ENCODE measurements around the gene ZNF8.

The ZNF8 gene

DNA sequence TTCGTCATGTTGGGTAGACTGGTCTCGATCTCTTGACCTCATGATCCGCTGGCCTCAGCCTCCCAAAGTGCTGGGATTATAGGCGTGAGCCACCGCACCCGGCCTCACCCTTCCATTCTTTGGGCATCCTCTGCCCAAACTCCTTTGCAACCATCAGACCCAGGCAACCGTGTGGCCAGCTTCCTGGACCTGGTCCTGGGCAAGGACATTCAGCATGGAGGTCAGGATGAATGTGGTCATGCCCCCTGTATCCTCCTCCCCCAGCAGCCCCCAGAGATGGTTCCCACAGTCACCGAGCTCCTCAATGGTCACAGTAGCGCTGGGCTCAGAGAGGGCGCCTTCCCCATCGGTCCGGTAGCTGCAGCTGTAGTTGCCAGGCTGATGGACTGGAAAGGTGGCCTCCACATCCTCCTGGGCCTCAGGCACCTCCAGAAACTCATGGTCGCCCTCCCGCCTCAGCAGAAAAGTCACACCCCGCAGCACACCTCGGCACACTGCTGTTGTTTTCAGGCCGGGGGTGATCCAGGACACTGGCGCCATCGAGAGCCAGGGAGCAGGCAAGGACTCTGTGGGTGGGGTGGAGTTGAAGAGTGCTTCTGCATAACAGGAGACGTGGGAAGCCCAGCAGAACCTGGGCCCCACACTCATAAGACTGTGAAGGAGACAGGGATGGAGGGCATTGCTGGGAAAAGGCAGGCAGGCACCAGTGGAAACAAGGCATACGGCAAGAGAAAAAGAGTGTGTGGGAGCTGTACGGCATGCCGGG is 73.4 kb downstream of the ZNF8 start:
- Histone ChIP-seq H3K9ac (ENCODE audit: low read length) (no peak overlapping the region), H3K27ac (ENCODE audit: low read depth, low read length, poor library complexity, severe bottlenecking) (no peak overlapping the region), H3K27me3 (ENCODE audit: insufficient read depth, low read length) (no peaks in the 10 kb centered on the region), H3F3A (ENCODE audit: insufficient read depth, low read length) (no peaks in the 10 kb centered on the region), H3K4me2 (ENCODE audit: low read length) (no peak overlapping the region), H3K4me1 (ENCODE audit: insufficient read depth, low read length, severe bottlenecking) (peaks cover 15% of the 10 kb centered on the region), H3K79me2 (ENCODE audit: insufficient read depth, low read length) (peaks cover 9% of the 10 kb centered on the region), H3K36me3 (ENCODE audit: insufficient read depth, low read length) (no peaks in the 10 kb centered on the region), H3K9me3 (ENCODE audit: low read length) (no peaks in the 10 kb centered on the region), H3K4me3 (ENCODE audit: low read depth, low read length, poor library complexity, severe bottlenecking) (no peak overlapping the region), H2AFZ (ENCODE audit: low read length) (no peak overlapping the region), H4K20me1 (ENCODE audit: insufficient read depth, low read length) (no peaks in the 10 kb centered on the region), H3K9me2 (ENCODE audit: low read depth, low read length) (no peaks in the 10 kb centered on the region)
- TF ChIP-seq CTCF (IDR thresholded peaks at IDR 0.05; ENCODE audit: low read length) (no peak), EZH2 (IDR thresholded peaks at IDR 0.05; ENCODE audit: borderline replicate concordance, low read length) (no peak)

Measured in OCI-LY1 (cell line).